ENCODE results near the gene AOPEP.

GRCh38 chr9:94915476-94916450, 189.3 kb downstream of the AOPEP start:
- TF ChIP-seq CTCF (IDR thresholded peaks at IDR 0.05 in 4 of 5, conservative IDR thresholded peaks at IDR 0.05 in 1 of 5) (no peak), POLR2A (IDR thresholded peaks at IDR 0.05) (no peak)
